ENCODE data around the gene SETBP1.

SETBP1 gene

DNA sequence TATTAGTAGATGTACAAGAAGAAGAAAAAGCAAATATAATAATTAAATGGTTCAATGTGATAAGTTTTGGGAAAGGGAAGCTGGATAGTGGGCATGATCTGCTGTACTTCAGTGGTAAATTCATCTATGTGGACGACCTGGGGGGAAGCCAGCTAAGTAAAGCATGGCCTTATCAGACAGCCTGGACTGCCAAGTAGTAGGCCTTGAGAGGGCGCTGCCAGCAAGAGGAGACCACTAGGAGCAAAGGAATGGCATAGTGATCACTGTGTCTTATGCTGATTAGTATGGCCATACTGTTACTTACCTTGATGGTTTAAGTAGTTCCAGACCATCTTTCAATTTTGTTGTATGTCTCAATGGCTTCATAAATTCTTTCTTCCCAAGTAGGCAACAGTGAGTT is 287.6 kb downstream of the SETBP1 start:
- no peak overlapping the region for H3K9ac ChIP-seq (ENCODE audit: low read depth, low read length)
- H3K27me3 ChIP-seq (ENCODE audit: control insufficient read depth, insufficient read depth, low read length) = no peaks in the 10 kb centered on the region
- peaks cover 11% of the 10 kb centered on the region; the same call in 1 of the 2 replicates for H3K4me1 ChIP-seq (ENCODE audit: control insufficient read depth, insufficient read depth, low read length)
- H3K36me3 ChIP-seq (ENCODE audit: control insufficient read depth, insufficient read depth, low read length) = no peaks in the 10 kb centered on the region
- no peaks in the 10 kb centered on the region for H3K9me3 ChIP-seq (ENCODE audit: control insufficient read depth, insufficient read depth, low read length)
- H3K4me3 ChIP-seq (ENCODE audit: low read depth, low read length) = no peak overlapping the region
- no peak overlapping the region for H3K27ac ChIP-seq (ENCODE audit: low read depth, low read length)

DNA sequence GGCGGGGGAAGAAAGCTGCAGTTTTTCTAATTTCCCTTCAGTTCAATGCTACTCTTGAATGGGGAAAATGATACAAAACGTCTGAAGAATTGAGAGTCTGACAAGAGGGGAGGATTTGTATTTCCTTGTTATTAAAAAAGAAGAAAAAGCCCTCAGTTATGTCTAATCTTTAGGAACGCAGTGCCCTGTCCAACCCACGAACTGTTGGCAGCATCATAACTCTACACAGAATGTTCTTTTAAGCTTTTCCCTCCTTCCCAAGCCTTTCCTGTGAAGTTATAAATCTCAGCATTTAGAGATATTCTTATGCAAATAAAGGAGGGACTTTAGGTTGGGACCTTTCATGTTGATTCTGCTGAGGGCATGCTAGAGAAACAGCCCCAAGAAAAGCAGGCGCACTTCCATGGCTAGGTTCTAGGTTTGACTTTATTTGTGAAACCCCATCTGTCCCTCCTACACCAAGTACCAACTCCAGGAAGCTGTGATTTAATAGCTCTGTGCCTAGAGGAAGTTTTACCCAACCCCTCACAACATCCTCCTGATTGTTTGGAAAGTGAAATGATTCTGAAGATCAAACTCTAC is 288.6 kb downstream of the SETBP1 start:
- no peak overlapping the region for H3K9ac ChIP-seq (ENCODE audit: low read depth, low read length)
- no peak overlapping the region for H3K4me3 ChIP-seq (ENCODE audit: low read depth, low read length)
- no peaks in the 10 kb centered on the region for H3K36me3 ChIP-seq (ENCODE audit: control insufficient read depth, insufficient read depth, low read length)
- peaks cover 13% of the 10 kb centered on the region; the same call in 1 of the 2 replicates for H3K4me1 ChIP-seq (ENCODE audit: control insufficient read depth, insufficient read depth, low read length)
- no peak overlapping the region for H3K27ac ChIP-seq (ENCODE audit: low read depth, low read length)
- no peaks in the 10 kb centered on the region for H3K27me3 ChIP-seq (ENCODE audit: control insufficient read depth, insufficient read depth, low read length)
- no peaks in the 10 kb centered on the region for H3K9me3 ChIP-seq (ENCODE audit: control insufficient read depth, insufficient read depth, low read length)

DNA sequence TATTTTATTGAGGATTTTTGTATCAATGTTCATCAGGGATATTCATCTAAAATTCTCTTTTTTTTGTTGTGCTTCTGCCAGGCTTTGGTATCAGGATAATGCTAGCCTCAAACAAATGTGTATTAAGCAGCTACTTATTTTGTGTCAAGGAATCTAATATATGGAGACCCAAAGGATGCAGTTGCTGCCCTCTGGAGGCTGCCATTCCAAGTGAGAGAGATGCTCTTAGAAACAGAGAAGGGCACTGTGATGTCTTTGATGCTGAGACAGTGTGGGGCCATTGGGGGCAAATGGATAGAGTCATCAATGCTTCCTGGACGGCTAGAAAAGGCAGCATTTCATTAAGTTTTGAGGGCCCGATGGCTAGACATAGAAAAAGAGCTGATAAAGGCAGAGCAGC is 292.6 kb downstream of the SETBP1 start:
- H3K9me3 ChIP-seq (ENCODE audit: control insufficient read depth, insufficient read depth, low read length) = no peaks in the 10 kb centered on the region
- H3K9ac ChIP-seq (ENCODE audit: low read depth, low read length) = no peak overlapping the region
- H3K27ac ChIP-seq (ENCODE audit: low read depth, low read length) = no peak overlapping the region
- H3K4me3 ChIP-seq (ENCODE audit: low read depth, low read length) = no peak overlapping the region
- no peaks in the 10 kb centered on the region for H3K27me3 ChIP-seq (ENCODE audit: control insufficient read depth, insufficient read depth, low read length)
- H3K36me3 ChIP-seq (ENCODE audit: control insufficient read depth, insufficient read depth, low read length) = no peaks in the 10 kb centered on the region
- H3K4me1 ChIP-seq (ENCODE audit: control insufficient read depth, insufficient read depth, low read length) = peaks cover 13% of the 10 kb centered on the region; the same call in 1 of the 2 replicates

DNA sequence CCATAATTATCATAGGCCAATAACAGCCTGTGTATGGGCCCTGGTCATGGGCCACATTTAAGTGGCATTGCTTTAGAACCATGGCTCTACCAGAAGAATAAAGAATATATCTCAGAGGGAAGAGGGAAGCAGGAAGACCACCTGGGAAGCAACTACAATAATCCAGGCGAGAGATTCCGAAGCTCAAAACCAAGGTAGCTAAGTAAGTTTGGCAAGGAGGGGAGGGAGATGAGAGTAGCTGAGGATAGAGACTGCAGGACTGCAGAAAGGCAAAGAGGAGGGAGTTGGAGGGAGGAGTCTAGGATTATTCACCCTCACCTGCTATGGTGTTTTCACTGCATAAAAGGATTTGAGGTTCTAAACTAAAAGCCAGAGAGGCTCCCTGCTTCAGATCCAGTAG is 293.5 kb downstream of the SETBP1 start:
- no peaks in the 10 kb centered on the region for H3K36me3 ChIP-seq (ENCODE audit: control insufficient read depth, insufficient read depth, low read length)
- peaks cover 8% of the 10 kb centered on the region; the same call in 1 of the 2 replicates for H3K4me1 ChIP-seq (ENCODE audit: control insufficient read depth, insufficient read depth, low read length)
- no peaks in the 10 kb centered on the region for H3K9me3 ChIP-seq (ENCODE audit: control insufficient read depth, insufficient read depth, low read length)
- no peak overlapping the region for H3K4me3 ChIP-seq (ENCODE audit: low read depth, low read length)
- no peak overlapping the region for H3K9ac ChIP-seq (ENCODE audit: low read depth, low read length)
- H3K27ac ChIP-seq (ENCODE audit: low read depth, low read length) = no peak overlapping the region
- H3K27me3 ChIP-seq (ENCODE audit: control insufficient read depth, insufficient read depth, low read length) = no peaks in the 10 kb centered on the region

DNA sequence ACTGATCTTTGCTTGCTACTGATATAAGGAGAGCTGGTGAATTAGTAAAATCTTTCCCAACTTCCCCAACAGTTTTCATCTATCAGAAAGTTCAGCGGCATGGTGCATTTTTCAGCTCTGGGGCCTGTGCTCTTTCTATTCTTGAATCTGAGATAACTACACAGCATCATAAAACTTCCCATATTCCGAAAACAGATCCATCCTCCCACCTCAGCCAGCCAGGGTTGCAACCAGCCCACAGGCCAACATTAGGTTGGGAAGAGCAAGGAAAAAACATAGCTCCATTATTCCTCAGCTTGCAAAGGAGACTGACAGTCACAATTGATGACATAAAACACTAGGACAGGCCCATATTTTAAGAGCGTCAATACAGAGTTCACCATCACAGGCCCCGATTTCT is 297.2 kb downstream of the SETBP1 start:
- Histone ChIP-seq H3K27me3 (ENCODE audit: control insufficient read depth, insufficient read depth, low read length) (no peaks in the 10 kb centered on the region), H3K4me3 (ENCODE audit: low read depth, low read length) (no peak overlapping the region), H3K36me3 (ENCODE audit: control insufficient read depth, insufficient read depth, low read length) (no peaks in the 10 kb centered on the region)

DNA sequence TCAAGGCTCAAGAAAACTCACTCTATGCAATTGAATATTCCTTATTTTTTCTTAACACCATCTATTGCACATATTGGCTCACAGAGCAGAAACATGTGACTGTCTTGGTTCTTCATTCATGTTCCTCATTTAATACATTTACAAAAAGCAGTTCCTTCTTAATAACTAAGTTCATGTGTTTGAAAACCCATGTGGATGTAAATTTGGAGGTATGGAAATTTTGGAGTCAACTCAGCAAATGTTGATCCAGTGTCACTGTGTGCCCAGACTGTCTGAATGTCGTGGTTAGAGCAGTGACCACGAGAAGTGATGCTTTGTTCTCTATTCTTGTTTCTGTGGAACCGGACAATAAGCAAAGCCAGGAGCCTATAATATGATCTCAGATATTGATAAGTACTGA is 299.1 kb downstream of the SETBP1 start:
- Histone ChIP-seq H3K4me1 (ENCODE audit: control insufficient read depth, insufficient read depth, low read length) (no peaks in the 10 kb centered on the region), H3K27me3 (ENCODE audit: control insufficient read depth, insufficient read depth, low read length) (no peaks in the 10 kb centered on the region), H3K9me3 (ENCODE audit: control insufficient read depth, insufficient read depth, low read length) (no peaks in the 10 kb centered on the region), H3K4me3 (ENCODE audit: low read depth, low read length) (no peak overlapping the region), H3K27ac (ENCODE audit: low read depth, low read length) (no peak overlapping the region), H3K9ac (ENCODE audit: low read depth, low read length) (no peak overlapping the region), H3K36me3 (ENCODE audit: control insufficient read depth, insufficient read depth, low read length) (no peaks in the 10 kb centered on the region)

More for the DNA sequence above, 297.2 kb downstream of the SETBP1 start:
- H3K9ac ChIP-seq (ENCODE audit: low read depth, low read length) = no peak overlapping the region
- no peak overlapping the region for H3K27ac ChIP-seq (ENCODE audit: low read depth, low read length)
- no peaks in the 10 kb centered on the region for H3K9me3 ChIP-seq (ENCODE audit: control insufficient read depth, insufficient read depth, low read length)
- H3K4me1 ChIP-seq (ENCODE audit: control insufficient read depth, insufficient read depth, low read length) = 0 out of 2 replicates have a peak, but pooled peaks cover 2% of the 10 kb centered on the region

DNA sequence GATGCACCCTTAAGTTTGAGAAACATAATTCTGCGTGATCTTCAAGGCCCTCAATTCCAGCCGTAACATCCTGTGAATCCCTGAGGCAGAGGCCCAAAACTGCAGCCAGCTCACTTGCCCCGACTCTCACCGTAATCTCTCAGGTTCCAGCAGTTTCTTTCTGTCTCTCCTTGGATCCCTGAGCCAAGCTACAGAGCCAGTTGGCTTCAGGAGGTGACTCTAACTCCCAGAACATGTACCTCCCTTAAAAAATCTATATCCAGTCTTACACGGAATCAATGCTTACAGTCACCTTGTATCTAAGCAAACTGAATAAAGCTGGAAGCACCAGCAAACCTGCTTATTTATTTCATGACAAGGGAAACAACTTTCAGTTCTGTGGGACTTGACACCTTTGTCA is 300.4 kb downstream of the SETBP1 start:
- H3K27me3 ChIP-seq (ENCODE audit: control insufficient read depth, insufficient read depth, low read length) = no peaks in the 10 kb centered on the region
- no peaks in the 10 kb centered on the region for H3K36me3 ChIP-seq (ENCODE audit: control insufficient read depth, insufficient read depth, low read length)
- H3K4me3 ChIP-seq (ENCODE audit: low read depth, low read length) = no peak overlapping the region

DNA sequence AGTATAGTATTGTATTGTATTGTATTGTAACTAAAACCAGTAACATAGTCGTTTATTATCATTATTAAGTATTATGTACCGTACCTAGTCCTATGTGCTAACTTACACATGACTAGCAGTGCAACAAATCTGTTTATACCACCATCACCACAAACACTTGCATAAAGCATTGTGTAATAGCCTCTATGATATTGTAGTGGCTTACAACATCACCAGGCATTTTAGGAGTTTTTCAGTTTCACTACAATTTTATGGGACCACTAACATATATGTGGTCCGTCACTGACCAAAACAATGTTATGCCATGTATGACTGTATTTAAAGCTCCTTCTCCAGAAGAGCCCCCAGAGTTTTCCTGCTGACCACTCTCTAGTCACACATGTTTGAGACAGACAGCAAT is 306.2 kb downstream of the SETBP1 start:
- Histone ChIP-seq H3K9me3 (ENCODE audit: control insufficient read depth, insufficient read depth, low read length) (no peaks in the 10 kb centered on the region), H3K27ac (ENCODE audit: low read depth, low read length) (no peak overlapping the region), H3K4me3 (ENCODE audit: low read depth, low read length) (no peak overlapping the region), H3K27me3 (ENCODE audit: control insufficient read depth, insufficient read depth, low read length) (no peaks in the 10 kb centered on the region), H3K4me1 (ENCODE audit: control insufficient read depth, insufficient read depth, low read length) (no peaks in the 10 kb centered on the region), H3K36me3 (ENCODE audit: control insufficient read depth, insufficient read depth, low read length) (no peaks in the 10 kb centered on the region), H3K9ac (ENCODE audit: low read depth, low read length) (no peak overlapping the region)

More for the DNA sequence above, 300.4 kb downstream of the SETBP1 start:
- Histone ChIP-seq H3K27ac (ENCODE audit: low read depth, low read length) (no peak overlapping the region), H3K9ac (ENCODE audit: low read depth, low read length) (no peak overlapping the region), H3K9me3 (ENCODE audit: control insufficient read depth, insufficient read depth, low read length) (no peaks in the 10 kb centered on the region), H3K4me1 (ENCODE audit: control insufficient read depth, insufficient read depth, low read length) (no peaks in the 10 kb centered on the region)

DNA sequence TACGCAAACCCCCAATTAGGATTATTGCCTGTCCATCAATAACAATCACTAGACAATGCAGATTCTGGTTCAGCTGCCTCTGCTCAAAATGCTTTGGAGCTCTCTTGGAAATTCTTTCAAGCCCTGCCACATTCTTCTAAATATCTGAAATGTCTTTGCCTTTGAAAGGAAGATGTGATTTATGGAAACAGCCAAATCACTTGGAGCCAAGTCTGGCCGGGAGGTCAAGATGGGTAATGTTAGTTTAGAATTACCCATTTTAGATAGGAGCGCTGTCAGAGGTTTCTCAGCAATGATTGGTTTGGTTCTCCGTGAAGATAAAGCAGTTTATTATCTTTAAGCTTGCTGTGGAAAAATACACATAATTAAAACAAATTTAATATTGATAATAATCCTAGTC is 306.7 kb downstream of the SETBP1 start:
- Histone ChIP-seq H3K27me3 (ENCODE audit: control insufficient read depth, insufficient read depth, low read length) (no peaks in the 10 kb centered on the region), H3K9me3 (ENCODE audit: control insufficient read depth, insufficient read depth, low read length) (no peaks in the 10 kb centered on the region), H3K4me1 (ENCODE audit: control insufficient read depth, insufficient read depth, low read length) (no peaks in the 10 kb centered on the region), H3K27ac (ENCODE audit: low read depth, low read length) (no peak overlapping the region), H3K9ac (ENCODE audit: low read depth, low read length) (no peak overlapping the region), H3K4me3 (ENCODE audit: low read depth, low read length) (no peak overlapping the region), H3K36me3 (ENCODE audit: control insufficient read depth, insufficient read depth, low read length) (no peaks in the 10 kb centered on the region)

DNA sequence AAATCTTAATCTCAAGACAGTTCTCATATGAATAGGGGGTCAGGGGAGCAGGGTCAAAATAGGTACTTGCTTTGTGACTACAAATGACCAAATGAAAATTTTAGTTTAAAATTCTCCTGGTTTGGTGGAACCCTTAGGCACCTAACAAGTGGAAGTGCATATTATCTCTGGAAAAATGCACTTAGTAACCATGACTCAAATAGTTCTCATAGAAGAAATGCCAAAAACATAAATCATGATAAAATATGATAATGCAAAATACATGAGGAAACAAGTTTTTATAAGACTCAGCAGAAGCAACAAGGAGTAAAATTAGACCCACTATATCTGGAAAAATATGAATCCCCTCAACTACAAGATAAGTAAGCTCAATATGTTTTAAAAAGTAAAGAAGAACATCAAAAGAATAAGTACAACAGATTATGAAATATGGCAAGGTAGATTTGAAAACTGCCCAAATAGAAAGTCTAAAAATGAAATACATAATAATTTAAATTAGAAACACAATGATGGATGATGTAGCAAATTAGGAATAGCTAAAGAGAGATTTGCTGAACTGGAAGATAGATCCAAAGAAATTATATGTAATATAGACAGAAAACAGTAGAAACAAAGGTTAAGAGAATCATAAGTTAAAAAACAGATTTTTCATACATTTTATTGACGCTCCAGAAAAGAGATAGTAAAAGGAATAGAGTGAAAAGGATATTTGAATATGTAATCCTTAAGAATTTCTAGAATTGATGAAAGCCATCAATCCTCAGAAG is 308.3 kb downstream of the SETBP1 start:
- Histone ChIP-seq H3K9me3 (ENCODE audit: control insufficient read depth, insufficient read depth, low read length) (no peaks in the 10 kb centered on the region), H3K9ac (ENCODE audit: low read depth, low read length) (no peak overlapping the region), H3K36me3 (ENCODE audit: control insufficient read depth, insufficient read depth, low read length) (no peaks in the 10 kb centered on the region), H3K4me3 (ENCODE audit: low read depth, low read length) (no peak overlapping the region), H3K27me3 (ENCODE audit: control insufficient read depth, insufficient read depth, low read length) (no peaks in the 10 kb centered on the region), H3K4me1 (ENCODE audit: control insufficient read depth, insufficient read depth, low read length) (no peaks in the 10 kb centered on the region), H3K27ac (ENCODE audit: low read depth, low read length) (no peak overlapping the region)

DNA sequence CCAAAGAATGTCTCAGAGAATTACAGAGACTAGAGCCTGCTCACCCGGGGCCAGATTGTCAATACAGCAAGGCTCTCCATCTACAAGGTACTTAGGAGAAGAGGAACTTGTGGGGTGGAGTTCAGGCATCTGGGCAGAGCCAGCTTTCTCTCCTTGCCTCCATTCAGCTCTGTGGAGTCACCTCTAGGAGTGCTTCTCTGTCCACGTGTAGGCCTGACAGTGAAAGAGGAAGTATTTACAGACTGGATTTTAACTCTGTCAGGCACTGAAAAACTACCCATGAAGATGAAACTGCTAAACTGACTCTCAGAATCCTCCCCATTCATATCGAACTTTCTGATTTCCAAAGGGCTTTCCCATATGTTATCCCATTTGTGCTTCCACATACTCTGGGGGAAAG is 315.6 kb downstream of the SETBP1 start:
- H3K36me3 ChIP-seq (ENCODE audit: control insufficient read depth, insufficient read depth, low read length) = no peaks in the 10 kb centered on the region

More for the DNA sequence above, 315.6 kb downstream of the SETBP1 start:
- Histone ChIP-seq H3K9ac (ENCODE audit: low read depth, low read length) (no peak overlapping the region), H3K4me3 (ENCODE audit: low read depth, low read length) (no peak overlapping the region), H3K9me3 (ENCODE audit: control insufficient read depth, insufficient read depth, low read length) (no peaks in the 10 kb centered on the region), H3K27ac (ENCODE audit: low read depth, low read length) (no peak overlapping the region), H3K4me1 (ENCODE audit: control insufficient read depth, insufficient read depth, low read length) (no peaks in the 10 kb centered on the region), H3K27me3 (ENCODE audit: control insufficient read depth, insufficient read depth, low read length) (no peaks in the 10 kb centered on the region)

All from HUES48 (cell line).